Fibroblast of lung (primary cell): ENCODE measurements around the gene NT5E. TPM values are rescaled to one million over a fixed set of nuclear protein-coding genes. Genes with fewer than 3 reads are reported as not detected.
A peak's percentile ranks its signal among the peaks of the same experiment; 100 is the strongest.

ENCODE experiments used
- DNase-seq, 2 donors: peaks; one replicate each; pipeline versions ENCODE4 v3.0.0 to v3.0.0-alpha.2; 2010; ENCODE audit warnings: low read depth in 2 of 2
- H2AFZ ChIP-seq: 2 replicates; pipeline ENCODE4 v1.5.1; 2012; ENCODE audit warnings: low read length, control low read depth, inconsistent platforms
- H3K27ac ChIP-seq: 2 replicates; pipeline ENCODE4 v1.5.1; 2011; ENCODE audit warnings: low read length, control low read depth; ENCODE audit not compliant: insufficient read depth
- H3K27me3 ChIP-seq: 2 replicates; pipeline ENCODE4 v1.5.1; 2011; ENCODE audit warnings: mild to moderate bottlenecking, low read length; ENCODE audit not compliant: control insufficient read depth, insufficient read depth
- H3K36me3 ChIP-seq: 2 replicates; pipeline ENCODE4 v1.5.1; 2011; ENCODE audit warnings: low read length; ENCODE audit not compliant: control insufficient read depth, insufficient read depth
- H3K4me1 ChIP-seq: 2 replicates; pipeline ENCODE4 v1.5.1; 2011; ENCODE audit warnings: low read length; ENCODE audit not compliant: control insufficient read depth, insufficient read depth; ENCODE audit errors: extremely low read depth
- H3K4me2 ChIP-seq: 2 replicates; pipeline ENCODE4 v1.5.1; 2011; ENCODE audit warnings: low read length, control low read depth; ENCODE audit not compliant: insufficient read depth; ENCODE audit errors: extremely low read depth
- H3K4me3 ChIP-seq, 4 experiments: fragments of 200-600 bp in 1 of 4; sonication (generic) in 1 of 4; replicated peaks in 1 of 4; 2 replicates each; pipeline ENCODE4 v1.5.1; 2011 to 2016; ENCODE audit warnings: low read length in 4 of 4, low read depth in 3 of 4, mild to moderate bottlenecking in 3 of 4, control low read depth in 2 of 4, inconsistent platforms in 1 of 4, mixed read lengths in 1 of 4; ENCODE audit not compliant: insufficient read depth in 1 of 4; ENCODE audit errors: control extremely low read depth in 1 of 4
- H3K79me2 ChIP-seq: 2 replicates; pipeline ENCODE4 v1.5.1; 2012; ENCODE audit warnings: mild to moderate bottlenecking, low read length, inconsistent platforms; ENCODE audit not compliant: control insufficient read depth, insufficient read depth
- H3K9ac ChIP-seq: 2 replicates; pipeline ENCODE4 v1.5.1; 2011; ENCODE audit warnings: mild to moderate bottlenecking, low read length, control low read depth; ENCODE audit not compliant: insufficient read depth
- H3K9me3 ChIP-seq: 2 replicates; pipeline ENCODE4 v1.5.1; 2012; ENCODE audit warnings: low read depth, low read length; ENCODE audit not compliant: control insufficient read depth, insufficient read depth
- H4K20me1 ChIP-seq: 2 replicates; pipeline ENCODE4 v1.5.1; 2011; ENCODE audit warnings: low read length; ENCODE audit not compliant: control insufficient read depth, insufficient read depth; ENCODE audit errors: extremely low read depth
- CTCF ChIP-seq, 2 donors: IDR thresholded peaks in 1 of 2; conservative IDR thresholded peaks in 1 of 2; 1 replicate in 1 of 2; 2 replicates in 1 of 2; pipeline ENCODE4 v1.5.1; 2011 to 2012; ENCODE audit warnings: low read length in 2 of 2, control low read depth in 1 of 2, inconsistent platforms in 1 of 2, low read depth in 1 of 2, mild to moderate bottlenecking in 1 of 2
- EZH2 ChIP-seq: IDR thresholded peaks from 2 replicates; pipeline ENCODE4 v1.5.1; 2012; ENCODE audit warnings: low read length, control low read depth, mild to moderate bottlenecking; ENCODE audit errors: missing control alignments
- polyA plus RNA-seq, 2 donors: library from polyadenylated mRNA; depleted of rRNA in 1 of 2; stranded (reverse) in 1 of 2; unstranded in 1 of 2; fragments of >200 nt; gene quantifications; 2 replicates each; pipeline ENCODE4 v1.2.1, GENCODE V29; 2011 to 2012; ENCODE audit warnings: missing spikeins in 1 of 2
- total RNA-seq: library from RNA; depleted of rRNA; stranded (reverse); fragments of >200 nt; gene quantifications from 2 replicates; pipeline ENCODE4 v1.2.1, GENCODE V29; 2014

The NT5E gene
- total and polyA plus RNA-seq, 2 donors (not counting 1 experiment from before 2014, with no cell fraction given), result 217 to 257 TPM

- Histone ChIP-seq H3K9me3 (no peaks in the 10 kb centered on the region), H3K4me3 (no peak overlapping the region), H3K4me2 (no peak overlapping the region), H4K20me1 (no peaks in the 10 kb centered on the region), H3K36me3 (no peaks in the 10 kb centered on the region), H3K27ac (no peak overlapping the region), H2AFZ (no peak overlapping the region), H3K79me2 (no peaks in the 10 kb centered on the region), H3K9ac (no peak overlapping the region), H3K27me3 (no peaks in the 10 kb centered on the region), H3K4me1 (no peaks in the 10 kb centered on the region)
- DNase-seq, result peak in 1 of 2 donors; percentile 63
- TF ChIP-seq EZH2, result no peak
- no peak for TF ChIP-seq CTCF (conservative IDR thresholded peaks at IDR 0.05 in 1 of 2, IDR thresholded peaks at IDR 0.05 in 1 of 2; ENCODE audit: low read depth in 1 of 2, low read length in 2 of 2)
These were observed 20.5 kb upstream of the NT5E start for GRCh38 chr6:85429346-85429745.

DNA sequence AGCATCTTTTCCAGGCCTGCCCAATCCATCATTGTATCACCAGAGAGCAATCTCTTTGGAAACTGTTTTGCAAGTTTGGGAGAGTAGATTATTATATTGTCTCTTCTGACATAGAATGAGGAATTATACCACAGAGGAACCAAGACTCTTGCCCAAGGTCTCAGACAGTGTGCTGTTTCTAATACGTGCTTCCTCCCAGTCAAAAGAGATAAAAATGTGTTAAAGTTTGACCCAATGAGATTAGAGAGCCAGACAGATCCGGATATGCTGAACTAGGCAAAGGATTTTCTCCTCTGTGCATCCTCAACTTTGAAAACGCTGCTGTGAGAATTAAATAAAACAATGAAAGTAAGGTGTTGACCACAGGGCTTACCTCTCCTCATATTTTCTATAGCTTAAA lies 18.6 kb upstream of the NT5E start:
- Histone ChIP-seq H3K9me3 (no peaks in the 10 kb centered on the region), H3K36me3 (no peaks in the 10 kb centered on the region), H3K27ac (no peak overlapping the region), H3K4me2 (no peak overlapping the region), H2AFZ (no peak overlapping the region), H3K9ac (no peak overlapping the region), H3K27me3 (no peaks in the 10 kb centered on the region), H3K79me2 (no peaks in the 10 kb centered on the region), H3K4me1 (no peaks in the 10 kb centered on the region), H3K4me3 (no peak overlapping the region), H4K20me1 (no peaks in the 10 kb centered on the region)
- DNase-seq, result no peak
- TF ChIP-seq EZH2 (no peak), CTCF (conservative IDR thresholded peaks at IDR 0.05 in 1 of 2, IDR thresholded peaks at IDR 0.05 in 1 of 2; ENCODE audit: low read depth in 1 of 2, low read length in 2 of 2) (no peak)

DNA sequence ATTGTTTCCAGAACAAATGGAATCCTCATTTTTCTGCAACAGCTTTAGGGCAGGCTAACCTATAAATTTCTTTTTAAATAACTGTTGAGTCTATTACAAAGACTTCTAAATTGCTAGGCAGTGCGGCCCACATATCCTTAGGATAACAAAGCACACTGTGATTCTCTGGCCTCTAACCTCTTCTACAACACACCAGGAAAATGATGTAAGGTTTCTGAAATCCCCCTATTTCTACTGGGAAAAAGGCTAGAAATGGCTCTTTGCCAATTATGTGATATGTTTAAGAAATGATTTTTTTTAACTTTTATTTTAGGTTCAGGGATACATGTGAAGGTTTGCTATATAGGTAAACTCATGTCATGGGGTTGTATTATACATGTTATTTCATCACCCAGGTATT lies 17.3 kb upstream of the NT5E start:
- peaks cover 3% of the 10 kb centered on the region for H3K4me1 ChIP-seq
- H3K79me2 ChIP-seq, result no peaks in the 10 kb centered on the region
- H3K36me3 ChIP-seq, result no peaks in the 10 kb centered on the region
- DNase-seq, result no peak
- no peaks in the 10 kb centered on the region for H3K27me3 ChIP-seq
- H3K27ac ChIP-seq, result no peak overlapping the region
- no peaks in the 10 kb centered on the region for H4K20me1 ChIP-seq
- H3K4me3 ChIP-seq, result no peak overlapping the region
- H2AFZ ChIP-seq, result no peak overlapping the region
- no peak overlapping the region for H3K9ac ChIP-seq
- no peak for TF ChIP-seq EZH2
- TF ChIP-seq CTCF (conservative IDR thresholded peaks at IDR 0.05 in 1 of 2, IDR thresholded peaks at IDR 0.05 in 1 of 2; ENCODE audit: low read depth in 1 of 2, low read length in 2 of 2), result no peak
- H3K9me3 ChIP-seq, result no peaks in the 10 kb centered on the region
- H3K4me2 ChIP-seq, result no peak overlapping the region
